Measurements from ENCODE around the gene OR4K5. TPM values are rescaled to one million over a fixed set of nuclear protein-coding genes. Genes with fewer than 3 reads are reported as not detected.

Gene OR4K5
- total and polyA plus RNA-seq, 10 of the 15 experiments (the other 5 are each of a cell fraction or from before 2014, with no cell fraction given), result not detected

DNA sequence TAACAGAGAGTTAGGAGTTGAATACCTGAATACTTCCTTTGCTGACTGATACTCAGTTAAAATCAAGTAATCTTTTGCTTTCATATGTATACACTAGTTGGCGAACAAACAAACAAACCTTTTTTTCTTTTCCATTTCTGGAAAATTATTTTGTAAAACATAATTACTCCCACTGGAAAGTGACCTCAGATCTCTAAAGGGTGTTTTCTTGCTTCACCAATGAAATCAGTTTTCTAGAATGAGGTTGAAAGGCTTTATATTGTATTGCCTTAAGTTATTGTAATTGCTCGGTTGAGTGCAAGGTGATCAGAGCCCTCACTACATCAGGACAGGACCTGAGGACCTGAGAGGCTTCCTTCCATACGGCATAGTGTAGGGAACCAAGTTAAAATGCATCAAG, 10.2 kb downstream of the OR4K5 start, which contains the start of gene OR4K1:
TSS of gene OR4K1 (plus strand) at position 301 of the 400 bp plus-strand sequence. CDS start 4,750 bp downstream, outside the sequence.
- ChIA-PET CTCF (no interaction called here), RAD21 (ENCODE audit: unreplicated experiment) (no interaction called here), SMC1A (ENCODE audit: uncharacterized antibody, unreplicated experiment) (no interaction called here), POLR2A (no interaction called here)
- Histone ChIP-seq H3K9me3 (replicated peaks; ENCODE audit: control insufficient read depth, insufficient read depth, low read length) (no peaks in the 10 kb centered on the region), H3K4me2 (ENCODE audit: control insufficient read depth, insufficient read depth) (no peak within 1 kb of the TSS), H3K36me3 (ENCODE audit: control insufficient read depth in 2 of 2, insufficient read depth in 2 of 2, low read length in 1 of 2) (no peaks in the 10 kb centered on the region), H4K20me1 (ENCODE audit: control insufficient read depth, insufficient read depth) (no peaks in the 10 kb centered on the region), H3K27ac (ENCODE audit: control insufficient read depth, insufficient read depth) (no peak within 1 kb of the TSS), H3K27me3 (replicated peaks in 1 of 2; ENCODE audit: control insufficient read depth in 2 of 2, insufficient read depth in 2 of 2, low read length in 1 of 2) (no peaks in the 10 kb centered on the region), H2AFZ (ENCODE audit: control insufficient read depth, low read depth, low read length) (no peak within 1 kb of the TSS), H3K4me1 (ENCODE audit: control insufficient read depth, insufficient read depth, low read length) (no peaks in the 10 kb centered on the region), H3K79me2 (ENCODE audit: control insufficient read depth, insufficient read depth, low read length) (no peaks in the 10 kb centered on the region), H3K4me3 (no peak within 1 kb of the TSS), H3K9ac (ENCODE audit: control insufficient read depth, insufficient read depth, low read length) (no peak within 1 kb of the TSS)
- no TSS peak for BruUV-seq (replicated peaks)
- in situ Hi-C loops (cut with MboI), result no loop called here
- WGBS (ENCODE audit: insufficient coverage, insufficient replicate concordance, low lambda C conversion rate, missing lambda C conversion rate), result 19% methylated on average over 3 of the region's 3 CpGs
- intact Hi-C loops (cut with micrococcal nuclease; ENCODE audit: unreplicated experiment), result no loop called here
- DNase-seq (ENCODE audit: low read depth, low spot score), result no peak
- ATAC-seq, result no peak
- TF ChIP-seq ASH2L (IDR thresholded peaks at IDR 0.05; ENCODE audit: borderline replicate concordance, low read depth), result no peak
- no peak for TF ChIP-seq TAF1 (IDR thresholded peaks at IDR 0.05; ENCODE audit: borderline replicate concordance, low read depth, low read length)
- TF ChIP-seq HSF1 (IDR thresholded peaks at IDR 0.05; ENCODE audit: low read depth, low read length), result no peak
- no peak for TF ChIP-seq YBX1 (IDR thresholded peaks at IDR 0.05)
- TF ChIP-seq TBL1XR1 (IDR thresholded peaks at IDR 0.05; ENCODE audit: low read depth, low read length), result no peak
- TF ChIP-seq CHD4 (IDR thresholded peaks at IDR 0.05), result no peak
- no peak for TF ChIP-seq BCLAF1 (IDR thresholded peaks at IDR 0.05)
- TF ChIP-seq RCOR1 (conservative IDR thresholded peaks at IDR 0.05; ENCODE audit: low read depth, low read length), result no peak
- TF ChIP-seq ATF7 (IDR thresholded peaks at IDR 0.05; ENCODE audit: low read depth), result no peak
- TF ChIP-seq MYB (IDR thresholded peaks at IDR 0.05; ENCODE audit: borderline replicate concordance, low read depth, low read length), result no peak
- TF ChIP-seq DPF2 (IDR thresholded peaks at IDR 0.05), result no peak
- no peak for TF ChIP-seq FOS (IDR thresholded peaks at IDR 0.05; ENCODE audit: borderline replicate concordance, extremely low read depth, insufficient read length)
- no peak for TF ChIP-seq POLR2AphosphoS5 (IDR thresholded peaks at IDR 0.05; ENCODE audit: low read length)
- TF ChIP-seq, protein P1, sequence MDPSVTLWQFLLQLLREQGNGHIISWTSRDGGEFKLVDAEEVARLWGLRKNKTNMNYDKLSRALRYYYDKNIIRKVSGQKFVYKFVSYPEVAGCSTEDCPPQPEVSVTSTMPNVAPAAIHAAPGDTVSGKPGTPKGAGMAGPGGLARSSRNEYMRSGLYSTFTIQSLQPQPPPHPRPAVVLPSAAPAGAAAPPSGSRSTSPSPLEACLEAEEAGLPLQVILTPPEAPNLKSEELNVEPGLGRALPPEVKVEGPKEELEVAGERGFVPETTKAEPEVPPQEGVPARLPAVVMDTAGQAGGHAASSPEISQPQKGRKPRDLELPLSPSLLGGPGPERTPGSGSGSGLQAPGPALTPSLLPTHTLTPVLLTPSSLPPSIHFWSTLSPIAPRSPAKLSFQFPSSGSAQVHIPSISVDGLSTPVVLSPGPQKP (IDR thresholded peaks at IDR 0.05; ENCODE audit: low read depth, low read length), result no peak
- TF ChIP-seq TCF12 (IDR thresholded peaks at IDR 0.05; ENCODE audit: low read depth, low read length), result no peak
- no peak for FAIRE-seq
